Measurements from ENCODE around the gene ALKBH3.

GRCh38 chr11:43920598-43921419 lies 40.2 kb downstream of the ALKBH3 start:
- TF ChIP-seq EZH2 (IDR thresholded peaks at IDR 0.05; ENCODE audit: borderline replicate concordance, low read depth, low read length, severe bottlenecking) (no peak), CTCF (IDR thresholded peaks at IDR 0.05; ENCODE audit: borderline replicate concordance, extremely low read depth, low read length, poor library complexity, severe bottlenecking) (no peak)

Measured in DND-41 (cell line).